ENCODE results near the gene MMP17. TPM values are rescaled to one million over a fixed set of nuclear protein-coding genes. Genes with fewer than 3 reads are reported as not detected.

MMP17 gene
- total RNA-seq, 2 donors from 2014 or later, result 4.6 to 12.1 TPM

DNA sequence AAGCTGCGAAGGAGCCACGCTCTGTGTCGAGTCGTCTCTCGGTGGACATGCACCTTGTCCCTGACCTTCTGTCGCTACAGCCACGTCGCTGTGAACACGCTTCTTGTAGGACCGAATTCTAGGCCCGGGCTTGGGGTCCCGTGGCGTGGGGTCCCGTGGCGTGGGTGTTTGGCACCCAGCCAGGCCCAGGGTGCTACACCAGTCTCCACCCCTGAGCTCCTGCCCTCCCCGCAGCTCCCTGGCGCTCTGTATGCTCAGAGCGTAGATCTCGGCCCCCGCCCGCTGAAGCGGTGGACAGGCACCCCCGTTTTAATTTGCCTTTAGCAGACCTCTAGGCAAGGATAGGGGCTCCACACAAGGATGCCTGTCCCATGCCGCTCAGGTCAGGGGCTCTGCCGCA lies 16.5 kb downstream of the MMP17 start:
- no peaks in the 10 kb centered on the region for H3K27me3 ChIP-seq (replicated peaks; ENCODE audit: insufficient read depth)
- H3K36me3 ChIP-seq, result no peaks in the 10 kb centered on the region
- ATAC-seq (ENCODE audit: insufficient number of reproducible peaks, low FRiP score, low read depth), result no peak

DNA sequence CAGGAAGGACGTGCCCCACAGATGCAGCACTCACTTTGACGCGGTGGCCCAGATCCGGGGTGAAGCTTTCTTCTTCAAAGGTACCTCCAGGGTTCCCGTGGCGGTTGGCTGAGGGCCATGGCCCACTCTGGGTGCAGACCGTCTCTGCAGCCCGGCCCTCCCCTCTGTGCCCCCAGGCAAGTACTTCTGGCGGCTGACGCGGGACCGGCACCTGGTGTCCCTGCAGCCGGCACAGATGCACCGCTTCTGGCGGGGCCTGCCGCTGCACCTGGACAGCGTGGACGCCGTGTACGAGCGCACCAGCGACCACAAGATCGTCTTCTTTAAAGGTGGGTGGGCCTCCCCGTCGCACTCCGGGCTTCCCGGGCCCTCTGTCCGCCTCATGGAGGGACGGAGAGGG lies 16.9 kb downstream of the MMP17 start:
- ATAC-seq (ENCODE audit: insufficient number of reproducible peaks, low FRiP score, low read depth) (no peak), DNase-seq (ENCODE audit: low spot score) (no peak)
- H3K4me1 ChIP-seq (ENCODE audit: control insufficient read depth in 1 of 2, low read depth in 2 of 2), result no peaks in the 10 kb centered on the region
- TF ChIP-seq, protein P1, sequence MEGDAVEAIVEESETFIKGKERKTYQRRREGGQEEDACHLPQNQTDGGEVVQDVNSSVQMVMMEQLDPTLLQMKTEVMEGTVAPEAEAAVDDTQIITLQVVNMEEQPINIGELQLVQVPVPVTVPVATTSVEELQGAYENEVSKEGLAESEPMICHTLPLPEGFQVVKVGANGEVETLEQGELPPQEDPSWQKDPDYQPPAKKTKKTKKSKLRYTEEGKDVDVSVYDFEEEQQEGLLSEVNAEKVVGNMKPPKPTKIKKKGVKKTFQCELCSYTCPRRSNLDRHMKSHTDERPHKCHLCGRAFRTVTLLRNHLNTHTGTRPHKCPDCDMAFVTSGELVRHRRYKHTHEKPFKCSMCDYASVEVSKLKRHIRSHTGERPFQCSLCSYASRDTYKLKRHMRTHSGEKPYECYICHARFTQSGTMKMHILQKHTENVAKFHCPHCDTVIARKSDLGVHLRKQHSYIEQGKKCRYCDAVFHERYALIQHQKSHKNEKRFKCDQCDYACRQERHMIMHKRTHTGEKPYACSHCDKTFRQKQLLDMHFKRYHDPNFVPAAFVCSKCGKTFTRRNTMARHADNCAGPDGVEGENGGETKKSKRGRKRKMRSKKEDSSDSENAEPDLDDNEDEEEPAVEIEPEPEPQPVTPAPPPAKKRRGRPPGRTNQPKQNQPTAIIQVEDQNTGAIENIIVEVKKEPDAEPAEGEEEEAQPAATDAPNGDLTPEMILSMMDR (IDR thresholded peaks at IDR 0.05), result no peak
- no peaks in the 10 kb centered on the region for H3K9me3 ChIP-seq
- no peak overlapping the region for H3K27ac ChIP-seq
- H3K36me3 ChIP-seq, result no peaks in the 10 kb centered on the region
- no peaks in the 10 kb centered on the region for H3K27me3 ChIP-seq (replicated peaks; ENCODE audit: insufficient read depth)
- no peak overlapping the region for H3K4me3 ChIP-seq

More for the DNA sequence above, 16.5 kb downstream of the MMP17 start:
- Histone ChIP-seq H3K4me3 (no peak overlapping the region), H3K27ac (no peak overlapping the region), H3K4me1 (ENCODE audit: control insufficient read depth in 1 of 2, low read depth in 2 of 2) (no peaks in the 10 kb centered on the region), H3K9me3 (no peaks in the 10 kb centered on the region)
- DNase-seq (ENCODE audit: low spot score), result no peak
- TF ChIP-seq, protein P1 (IDR thresholded peaks at IDR 0.05), result no peak

DNA sequence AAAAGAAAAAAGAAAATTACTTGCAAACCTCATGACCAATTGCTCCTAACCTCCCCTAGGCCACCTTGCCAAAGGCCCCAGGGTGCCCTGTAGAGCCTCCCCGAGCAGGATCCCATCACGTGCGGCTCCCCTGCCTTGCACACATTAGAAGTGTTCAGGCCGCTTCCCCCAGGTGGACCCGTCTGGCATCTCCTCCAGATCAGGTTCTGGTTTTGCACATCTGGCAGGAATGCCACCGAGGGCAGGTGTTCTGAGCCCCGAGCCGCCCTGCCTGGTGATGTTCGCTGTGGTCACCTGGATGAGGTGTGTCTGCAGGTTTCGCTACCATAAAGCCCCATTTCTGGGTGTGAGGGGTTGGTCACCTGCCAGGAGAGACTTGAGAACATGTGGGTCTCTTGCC lies 19.3 kb downstream of the MMP17 start:
- TF ChIP-seq, protein P1 (IDR thresholded peaks at IDR 0.05), result no peak
- no peaks in the 10 kb centered on the region for H3K36me3 ChIP-seq
- ATAC-seq (ENCODE audit: insufficient number of reproducible peaks, low FRiP score, low read depth) (no peak), DNase-seq (ENCODE audit: low spot score) (no peak)
- no peak overlapping the region for H3K4me3 ChIP-seq
- H3K27ac ChIP-seq, result no peak overlapping the region
- no peaks in the 10 kb centered on the region for H3K4me1 ChIP-seq (ENCODE audit: control insufficient read depth in 1 of 2, low read depth in 2 of 2)
- H3K9me3 ChIP-seq, result no peaks in the 10 kb centered on the region
- H3K27me3 ChIP-seq (replicated peaks; ENCODE audit: insufficient read depth), result no peaks in the 10 kb centered on the region

DNA sequence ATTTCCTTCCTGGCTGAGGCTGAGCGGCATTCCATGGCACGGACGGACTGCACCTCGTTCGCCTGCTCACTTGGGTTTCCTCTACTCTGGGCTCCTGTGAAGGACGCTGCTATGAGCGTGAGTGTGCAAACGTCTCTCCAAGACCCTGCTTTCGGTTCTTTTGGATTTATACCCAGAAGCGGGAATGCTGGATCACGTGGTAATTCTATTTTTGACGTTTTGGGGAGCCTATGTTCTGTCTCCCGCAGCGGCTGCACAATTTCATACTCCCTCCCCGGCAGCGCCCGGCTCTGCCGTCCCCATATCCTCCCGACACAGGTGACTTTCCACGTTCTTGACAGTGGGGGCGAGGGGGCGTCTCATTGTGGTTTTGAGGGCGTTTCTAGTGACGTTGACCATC lies 20.6 kb downstream of the MMP17 start:
- Histone ChIP-seq H3K36me3 (no peaks in the 10 kb centered on the region), H3K4me1 (ENCODE audit: control insufficient read depth in 1 of 2, low read depth in 2 of 2) (no peaks in the 10 kb centered on the region), H3K27me3 (replicated peaks; ENCODE audit: insufficient read depth) (no peaks in the 10 kb centered on the region), H3K9me3 (no peaks in the 10 kb centered on the region), H3K4me3 (no peak overlapping the region), H3K27ac (no peak overlapping the region)
- ATAC-seq (ENCODE audit: insufficient number of reproducible peaks, low FRiP score, low read depth) (no peak), DNase-seq (ENCODE audit: low spot score) (no peak)
- TF ChIP-seq, protein P1 (IDR thresholded peaks at IDR 0.05), result no peak

DNA sequence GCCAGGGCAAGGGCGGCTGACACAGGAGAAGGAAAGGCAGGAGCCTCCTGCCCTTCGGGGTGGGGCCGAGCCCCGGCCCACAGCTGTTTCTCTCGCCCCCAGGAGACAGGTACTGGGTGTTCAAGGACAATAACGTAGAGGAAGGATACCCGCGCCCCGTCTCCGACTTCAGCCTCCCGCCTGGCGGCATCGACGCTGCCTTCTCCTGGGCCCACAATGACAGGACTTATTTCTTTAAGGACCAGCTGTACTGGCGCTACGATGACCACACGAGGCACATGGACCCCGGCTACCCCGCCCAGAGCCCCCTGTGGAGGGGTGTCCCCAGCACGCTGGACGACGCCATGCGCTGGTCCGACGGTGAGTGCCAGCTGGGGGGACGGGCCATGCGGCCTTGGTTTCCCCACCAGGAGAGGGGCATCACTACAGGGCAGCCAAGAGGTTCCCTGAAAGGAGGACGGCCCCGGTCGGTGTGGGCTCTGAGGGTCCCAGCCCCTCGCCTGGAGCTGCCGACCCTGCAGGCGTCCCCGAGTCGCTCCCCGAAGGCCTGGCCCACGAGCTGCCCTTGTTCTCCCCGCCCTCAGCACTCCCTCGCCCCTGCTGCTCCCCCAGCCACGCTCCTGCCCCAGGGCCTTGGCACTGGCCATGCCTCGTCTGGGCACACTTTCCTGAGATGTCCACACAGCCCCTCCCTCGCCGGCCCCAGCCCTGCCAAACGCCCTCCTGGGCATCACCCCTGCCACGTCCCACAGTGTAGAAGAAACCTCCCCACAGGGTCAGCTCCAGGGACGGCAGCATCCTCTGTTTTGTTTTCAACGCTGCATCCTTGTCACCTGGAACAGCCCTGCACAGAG lies 21.7 kb downstream of the MMP17 start:
- ATAC-seq (ENCODE audit: insufficient number of reproducible peaks, low FRiP score, low read depth) (no peak), DNase-seq (ENCODE audit: low spot score) (no peak)
- TF ChIP-seq, protein P1 (IDR thresholded peaks at IDR 0.05), result no peak

More for the DNA sequence above, 21.7 kb downstream of the MMP17 start:
- no peak overlapping the region for H3K4me3 ChIP-seq
- no peak overlapping the region for H3K27ac ChIP-seq
- no peaks in the 10 kb centered on the region for H3K9me3 ChIP-seq
- H3K27me3 ChIP-seq (replicated peaks; ENCODE audit: insufficient read depth), result no peaks in the 10 kb centered on the region
- no peaks in the 10 kb centered on the region for H3K36me3 ChIP-seq
- no peaks in the 10 kb centered on the region for H3K4me1 ChIP-seq (ENCODE audit: control insufficient read depth in 1 of 2, low read depth in 2 of 2)
